Right lobe of liver (tissue), 6 donors: ENCODE results near the gene EIF2B2. TPM values are rescaled to one million over a fixed set of nuclear protein-coding genes. Genes with fewer than 3 reads are reported as not detected.
A peak's percentile ranks its signal among the peaks of the same experiment; 100 is the strongest.
"Not testable (repeated sequence)": the region's sequence is repeated elsewhere in the genome, so short reads cannot be mapped to it uniquely, and the experiment has no call there.

ENCODE experiments used
- ATAC-seq, 4 donors: fragments of 200-7000 bp; cut with Tn5 transposase; one replicate each; pipeline ENCODE4 v1.9.1; 2020; ENCODE audit warnings: mild to moderate bottlenecking in 4 of 4, moderate library complexity in 4 of 4
- DNase-seq, 3 donors: peaks; one replicate each; pipeline ENCODE4 v3.0.0-alpha.2; 2020
- H3K27ac ChIP-seq, 3 donors: fragments of 200-600 bp; one replicate each; pipeline ENCODE4 v1.8.0; 2022
- H3K27me3 ChIP-seq, 2 donors: fragments of 200-600 bp; one replicate each; pipeline ENCODE4 v1.8.0; 2022
- H3K36me3 ChIP-seq, 4 donors: fragments of 200-600 bp; sonication (generic) in 1 of 4; one replicate each; pipeline versions ENCODE4 v1.5.1 to v1.8.0; 2017 to 2022; ENCODE audit warnings: control low read depth in 1 of 4
- H3K4me1 ChIP-seq, 4 donors: fragments of 200-600 bp; sonication (generic) in 1 of 4; one replicate each; pipeline versions ENCODE4 v1.5.1 to v1.8.0; 2017 to 2022; ENCODE audit warnings: control low read depth in 1 of 4
- H3K4me3 ChIP-seq, 3 donors: fragments of 200-600 bp; one replicate each; pipeline ENCODE4 v1.8.0; 2022
- H3K9me3 ChIP-seq, 4 donors: fragments of 200-600 bp; sonication (generic) in 1 of 4; one replicate each; pipeline versions ENCODE4 v1.5.1 to v1.8.0; 2017 to 2022; ENCODE audit warnings: control low read depth in 1 of 4
- POLR2A ChIP-seq: fragments of 450-650 bp; IDR thresholded peaks from one replicate; pipeline ENCODE4 v1.6.1; 2017; ENCODE audit warnings: antibody characterized with exemption, mild to moderate bottlenecking
- WGBS: methylation state at CpG from one replicate; pipeline ENCODE4 v1.1.6; 2018; ENCODE audit warnings: low coverage, low lambda C conversion rate; ENCODE audit not compliant: insufficient coverage; ENCODE audit errors: missing lambda C conversion rate; 5-methylcytosine and 5-hydroxymethylcytosine counted together
- intact Hi-C, 2 donors: fragments of 100-400 bp; cut with DNase I; formaldehyde crosslinking; loops; one replicate each; pipeline versions ENCODE4 v1.11.2 to v1.14.1; 2022
- total RNA-seq, 6 experiments: library from RNA; depleted of rRNA in 2 of 6; stranded (reverse); fragments of >200 nt in 2 of 6; fragmentation: NEBNext Ultra II Directional in 3 of 6; extraction: Animal tissue kit (Norgen Biotek cat#: 25700) in 3 of 6; gene quantifications; one replicate each; pipeline versions ENCODE4 v1.1.0 to v1.2.4, GENCODE V29; 2016 to 2023
- TF ChIP-seq, protein P1 (sequence below), 4 donors: fragments of 200-600 bp in 3 of 4; fragments of 450-650 bp in 1 of 4; IDR thresholded peaks; one replicate each; pipeline versions ENCODE4 v1.5.1 to v1.8.0; 2016 to 2022; ENCODE audit warnings: antibody characterized with exemption in 4 of 4, mild to moderate bottlenecking in 2 of 4
- donor health status: DM: no; HTN: yes; CAD: no.
- donor health status: DM: no; HTN: no; CAD: no.
- donor health status: DM: no; HTN: no; CAD: no.
- donor health status: DM: no; HTN: yes; CAD: no.
- donor health status: DM: no; HTN: yes; CAD: no.

Gene EIF2B2
- total RNA-seq, 6 experiments from 2014 or later = 16.1 to 37.5 (median 20.1) TPM

DNA sequence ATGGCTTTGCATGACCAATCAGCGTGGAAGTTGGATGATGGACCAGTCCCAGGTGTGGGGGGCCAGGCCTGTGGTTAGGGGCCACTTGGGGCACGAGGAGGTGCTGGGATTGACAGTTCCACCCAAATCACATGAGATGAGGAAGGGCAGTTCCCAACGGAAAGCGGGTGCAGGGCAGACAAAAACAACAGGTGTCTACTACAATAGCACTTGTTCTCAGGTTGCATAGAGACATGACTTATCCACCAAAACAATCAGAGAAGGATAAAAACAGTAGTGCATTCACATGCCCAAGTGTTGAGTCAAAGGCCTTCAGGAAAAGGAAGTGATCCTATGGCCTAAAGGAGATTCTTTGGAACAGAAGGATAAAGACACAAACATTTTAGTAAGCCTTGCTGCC lies 14.6 kb upstream of the EIF2B2 start:
- no peak overlapping the region for H3K27ac ChIP-seq
- H3K9me3 ChIP-seq = no peaks in the 10 kb centered on the region
- intact Hi-C loops = no loop called here
- H3K27me3 ChIP-seq = no peaks in the 10 kb centered on the region
- ATAC-seq (no peak), DNase-seq (peak in 1 of 3 donors; percentile 25)
- TF ChIP-seq POLR2A = no peak
- H3K4me3 ChIP-seq = no peak overlapping the region
- no peaks in the 10 kb centered on the region for H3K36me3 ChIP-seq
- no peaks in the 10 kb centered on the region for H3K4me1 ChIP-seq
- WGBS = no CpG with 5 or more reads among the region's 4 CpGs

DNA sequence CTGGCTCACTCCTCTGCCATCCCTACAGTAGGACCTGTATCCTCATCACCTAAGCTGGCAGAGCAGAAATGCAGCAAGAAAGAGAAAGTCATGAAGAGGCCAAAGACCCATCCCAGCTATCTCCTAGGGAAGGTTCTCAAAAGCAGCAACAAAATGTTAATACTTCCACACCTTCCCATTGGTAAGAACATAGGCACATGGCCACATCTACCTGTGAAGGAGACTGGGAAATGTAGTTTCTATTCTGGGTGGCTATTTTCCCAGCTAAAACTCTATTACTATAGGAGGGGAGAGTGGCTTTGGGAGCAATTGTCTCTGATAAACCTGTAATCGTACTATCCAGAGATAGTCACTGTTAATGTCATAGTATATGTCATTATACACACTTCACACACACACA lies 13.7 kb upstream of the EIF2B2 start:
- DNase-seq (peak in 1 of 3 donors; percentile 9), ATAC-seq (no peak)
- H3K36me3 ChIP-seq = no peaks in the 10 kb centered on the region
- no peak for TF ChIP-seq POLR2A
- TF ChIP-seq, protein P1, sequence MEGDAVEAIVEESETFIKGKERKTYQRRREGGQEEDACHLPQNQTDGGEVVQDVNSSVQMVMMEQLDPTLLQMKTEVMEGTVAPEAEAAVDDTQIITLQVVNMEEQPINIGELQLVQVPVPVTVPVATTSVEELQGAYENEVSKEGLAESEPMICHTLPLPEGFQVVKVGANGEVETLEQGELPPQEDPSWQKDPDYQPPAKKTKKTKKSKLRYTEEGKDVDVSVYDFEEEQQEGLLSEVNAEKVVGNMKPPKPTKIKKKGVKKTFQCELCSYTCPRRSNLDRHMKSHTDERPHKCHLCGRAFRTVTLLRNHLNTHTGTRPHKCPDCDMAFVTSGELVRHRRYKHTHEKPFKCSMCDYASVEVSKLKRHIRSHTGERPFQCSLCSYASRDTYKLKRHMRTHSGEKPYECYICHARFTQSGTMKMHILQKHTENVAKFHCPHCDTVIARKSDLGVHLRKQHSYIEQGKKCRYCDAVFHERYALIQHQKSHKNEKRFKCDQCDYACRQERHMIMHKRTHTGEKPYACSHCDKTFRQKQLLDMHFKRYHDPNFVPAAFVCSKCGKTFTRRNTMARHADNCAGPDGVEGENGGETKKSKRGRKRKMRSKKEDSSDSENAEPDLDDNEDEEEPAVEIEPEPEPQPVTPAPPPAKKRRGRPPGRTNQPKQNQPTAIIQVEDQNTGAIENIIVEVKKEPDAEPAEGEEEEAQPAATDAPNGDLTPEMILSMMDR (IDR thresholded peaks at IDR 0.05) = no peak
- no peaks in the 10 kb centered on the region for H3K4me1 ChIP-seq
- H3K9me3 ChIP-seq = no peaks in the 10 kb centered on the region
- WGBS = 63% methylated on average over 1 of the region's 1 CpG
- no peak overlapping the region for H3K4me3 ChIP-seq
- no peaks in the 10 kb centered on the region for H3K27me3 ChIP-seq
- no peak overlapping the region for H3K27ac ChIP-seq
- intact Hi-C loops = no loop called here

DNA sequence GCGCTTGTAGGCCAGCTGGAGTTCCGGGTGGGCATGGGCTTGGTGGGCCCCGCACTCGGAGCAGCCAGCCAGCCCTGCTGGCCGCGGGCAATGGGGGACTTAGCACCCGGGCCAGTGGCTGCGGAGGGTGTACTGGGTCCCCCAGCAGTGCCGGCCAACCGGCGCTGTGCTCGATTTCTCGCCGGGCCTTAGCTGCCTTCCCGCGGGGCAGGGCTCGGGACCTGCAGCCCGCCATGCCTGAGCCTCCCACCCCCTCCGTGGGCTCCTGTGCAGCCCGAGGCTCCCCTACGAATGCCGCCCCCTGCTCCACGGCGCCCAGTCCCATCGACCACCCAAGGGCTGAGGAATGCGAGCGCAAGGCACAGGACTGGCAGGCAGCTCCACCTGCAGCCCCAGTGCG lies 8.5 kb upstream of the EIF2B2 start:
- H3K27me3 ChIP-seq, intact Hi-C loops, H3K4me1 ChIP-seq, H3K4me3 ChIP-seq, H3K36me3 ChIP-seq, H3K9me3 ChIP-seq, ATAC-seq, H3K27ac ChIP-seq, DNase-seq: not testable (repeated sequence)
- 73% methylated on average over 3 of the region's 28 CpGs for whole genome bisulfite sequencing

DNA sequence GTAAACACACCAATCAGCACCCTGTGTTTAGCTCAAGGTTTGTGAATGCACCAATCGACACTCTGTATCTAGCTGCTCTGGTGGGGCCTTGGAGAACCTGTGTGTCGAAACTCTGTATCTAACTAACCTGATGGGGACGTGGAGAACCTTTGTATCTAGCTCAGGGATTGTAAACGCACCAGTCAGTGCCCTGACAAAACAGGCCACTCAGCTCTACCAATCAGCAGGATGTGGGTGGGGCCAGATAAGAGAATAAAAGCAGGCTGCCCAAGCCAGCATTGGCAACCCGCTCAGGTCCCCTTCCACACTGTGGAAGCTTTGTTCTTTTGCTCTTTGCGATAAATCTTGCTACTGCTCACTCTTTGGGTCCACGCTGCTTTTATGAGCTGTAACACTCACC lies 6.9 kb upstream of the EIF2B2 start:
- ATAC-seq, DNase-seq, H3K27me3 ChIP-seq, H3K27ac ChIP-seq, H3K4me1 ChIP-seq, H3K4me3 ChIP-seq, intact Hi-C loops, H3K9me3 ChIP-seq, H3K36me3 ChIP-seq: not testable (repeated sequence)
- WGBS = 80% methylated on average over 1 of the region's 7 CpGs

DNA sequence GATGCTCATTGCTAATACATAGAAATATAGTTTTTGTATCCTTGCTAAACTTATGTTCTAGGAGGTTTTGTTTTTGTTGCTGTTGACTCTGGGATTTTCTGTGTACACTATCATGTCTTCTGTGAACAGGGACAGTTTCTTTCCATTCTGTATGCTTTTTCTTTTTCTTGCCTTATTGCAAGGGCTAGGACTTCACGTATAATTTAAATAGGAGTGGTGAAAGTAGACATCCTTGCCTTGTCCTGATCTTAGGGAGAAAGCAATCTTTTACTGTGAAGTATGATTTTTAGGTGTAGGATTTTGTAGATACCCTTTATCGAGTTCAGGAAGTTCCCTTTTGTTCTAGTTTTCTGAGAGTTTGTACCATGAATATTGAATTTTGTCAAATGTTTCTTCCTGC lies 1.5 kb upstream of the EIF2B2 start:
- ATAC-seq (no peak), DNase-seq (no peak)
- H3K4me3 ChIP-seq = no peak overlapping the region
- H3K9me3 ChIP-seq = no peaks in the 10 kb centered on the region
- no peak for TF ChIP-seq POLR2A
- TF ChIP-seq, protein P1 (IDR thresholded peaks at IDR 0.05) = no peak
- peaks cover 0 to 8% (median under 1%) of the 10 kb centered on the region in 4 donors for H3K36me3 ChIP-seq
- WGBS = 93% methylated on average over 2 of the region's 2 CpGs
- intact Hi-C loops = no loop called here
- no peaks in the 10 kb centered on the region for H3K27me3 ChIP-seq
- H3K27ac ChIP-seq = no peak overlapping the region
- H3K4me1 ChIP-seq = peaks cover 0 to 9% (median 4%) of the 10 kb centered on the region in 4 donors

DNA sequence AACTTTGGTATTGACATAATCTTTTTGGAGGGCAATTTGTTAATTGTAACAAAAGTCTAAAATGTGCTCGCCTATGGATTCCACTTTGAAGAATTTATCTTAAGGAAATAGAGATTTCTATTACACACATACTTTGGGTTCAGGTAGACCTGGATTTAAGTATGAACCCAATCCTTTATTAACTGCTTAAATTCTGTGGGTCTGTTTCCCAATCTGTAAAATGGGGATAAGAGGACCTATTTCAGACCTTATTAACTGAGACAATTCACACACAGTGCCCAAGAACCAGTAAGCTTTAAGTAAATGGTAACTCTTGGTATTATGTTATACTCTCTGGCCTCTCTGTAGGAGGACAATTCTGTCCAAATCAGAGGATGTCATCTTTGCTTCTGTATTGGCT lies 822 bp upstream of the EIF2B2 start:
- H3K36me3 ChIP-seq = peaks cover 0 to 14% (median 5%) of the 10 kb centered on the region in 4 donors
- WGBS = 100% methylated on average over 1 of the region's 1 CpG
- peak overlapping the region in 2 of 3 donors; percentile 56 to 70 for H3K27ac ChIP-seq
- DNase-seq (no peak), ATAC-seq (no peak)
- H3K4me3 ChIP-seq = peak overlapping the region in 2 of 3 donors; percentile 87 to 88
- intact Hi-C loops = no loop called here
- no peaks in the 10 kb centered on the region for H3K27me3 ChIP-seq
- H3K4me1 ChIP-seq = peaks cover 0 to 9% (median 4%) of the 10 kb centered on the region in 4 donors
- no peaks in the 10 kb centered on the region for H3K9me3 ChIP-seq
- TF ChIP-seq, protein P1 (IDR thresholded peaks at IDR 0.05) = no peak
- no peak for TF ChIP-seq POLR2A
